Kidney (tissue), 14 donors: ENCODE data around the gene GARIN1A. TPM values are rescaled to one million over a fixed set of nuclear protein-coding genes. Genes with fewer than 3 reads are reported as not detected.

Experiments used
- DNase-seq, 5 donors: peaks; one replicate each; pipeline ENCODE4 v3.0.0-alpha.2; 2013 to 2020
- FAIRE-seq: peaks from 2 replicates; lab custom pipeline; 2012; peaks lifted over from hg19 to GRCh38; lab: Jason Lieb, UNC
- H3K27ac ChIP-seq, 2 donors: one replicate each; pipeline ENCODE4 v1.7.0; 2013; ENCODE audit warnings: low read depth in 2 of 2, low read length in 2 of 2, inconsistent platforms in 1 of 2
- H3K27me3 ChIP-seq: one replicate; pipeline ENCODE4 v1.7.1; 2013; ENCODE audit warnings: low read length, inconsistent platforms; ENCODE audit not compliant: control insufficient read depth, insufficient read depth
- H3K36me3 ChIP-seq, 3 donors: one replicate each; pipeline versions ENCODE4 v1.7.0 to v1.7.1; 2013; ENCODE audit warnings: low read length in 3 of 3, control low read depth in 1 of 3, inconsistent platforms in 1 of 3; ENCODE audit not compliant: insufficient read depth in 3 of 3, control insufficient read depth in 2 of 3
- H3K4me1 ChIP-seq, 3 donors: one replicate each; pipeline versions ENCODE4 v1.7.0 to v1.7.1; 2013; ENCODE audit warnings: low read length in 3 of 3, inconsistent platforms in 1 of 3, low read depth in 1 of 3; ENCODE audit not compliant: control insufficient read depth in 2 of 3, insufficient read depth in 2 of 3
- H3K4me3 ChIP-seq, 3 donors: one replicate each; pipeline versions ENCODE4 v1.7.0 to v1.8.1; 2013; ENCODE audit warnings: low read length in 3 of 3, control low read depth in 1 of 3, inconsistent platforms in 1 of 3
- H3K9ac ChIP-seq, 3 donors: one replicate each; pipeline versions ENCODE4 v1.7.0 to v1.7.1; 2013; ENCODE audit warnings: low read length in 3 of 3, control low read depth in 1 of 3, inconsistent platforms in 1 of 3
- H3K9me3 ChIP-seq, 3 donors: one replicate each; pipeline versions ENCODE4 v1.7.0 to v1.7.1; 2013; ENCODE audit warnings: low read length in 3 of 3, control low read depth in 1 of 3, inconsistent platforms in 1 of 3; ENCODE audit not compliant: control insufficient read depth in 2 of 3, insufficient read depth in 1 of 3
- intact Hi-C: fragments of 100-400 bp; cut with DNase I; formaldehyde crosslinking; loops from one replicate; pipeline ENCODE4 v1.11.1; 2022
- polyA plus RNA-seq: library from polyadenylated mRNA; stranded (reverse); fragments of 350-450 nt; fragmentation: Illumina TruSeq; extraction: RNeasy Lipid Tissue Mini Kit (QIAGEN cat#74804); gene quantifications from one replicate; pipeline ENCODE4 v1.2.3, GENCODE V29; 2014; ENCODE audit warnings: low read depth, low replicate concordance; ENCODE audit not compliant: insufficient read depth
- total RNA-seq: library from RNA; stranded (reverse); fragmentation: NEBNext Ultra II Directional; extraction: Animal tissue kit (Norgen Biotek cat#: 25700); gene quantifications from one replicate; pipeline ENCODE4 v1.2.1, GENCODE V29; 2021
- TF ChIP-seq, protein P1 (sequence below): IDR thresholded peaks from 3 replicates; pipeline ENCODE4 v1.5.1; 2012; ENCODE audit warnings: mild to moderate bottlenecking, moderate library complexity, borderline replicate concordance; ENCODE audit not compliant: insufficient read depth; ENCODE audit errors: extremely low read depth
- donor health status: control.
- donor health status: control.
- donor health status: control.
- donor health status: control.
- donor health status: control.
- donor health status: DM: yes; HTN: yes; CAD: no.
- donor health status: Normal renal cell carcinoma (clear cell type).

GARIN1A gene
- total and polyA plus RNA-seq, 2 donors from 2014 or later: 1.3 to 2.5 TPM

- no peaks in the 10 kb centered on the region for H3K4me1 ChIP-seq
- DNase-seq (peak; percentile 39 to 75 (median 45)), FAIRE-seq (no peak)
- no peak overlapping the region for H3K27ac ChIP-seq
- no peaks in the 10 kb centered on the region for H3K9me3 ChIP-seq
- peak overlapping the region in 2 of 3 donors; percentile 17 to 28 for H3K4me3 ChIP-seq
- peaks cover 8% of the 10 kb centered on the region for H3K27me3 ChIP-seq
- no peak overlapping the region for H3K9ac ChIP-seq
- TF ChIP-seq, protein P1, sequence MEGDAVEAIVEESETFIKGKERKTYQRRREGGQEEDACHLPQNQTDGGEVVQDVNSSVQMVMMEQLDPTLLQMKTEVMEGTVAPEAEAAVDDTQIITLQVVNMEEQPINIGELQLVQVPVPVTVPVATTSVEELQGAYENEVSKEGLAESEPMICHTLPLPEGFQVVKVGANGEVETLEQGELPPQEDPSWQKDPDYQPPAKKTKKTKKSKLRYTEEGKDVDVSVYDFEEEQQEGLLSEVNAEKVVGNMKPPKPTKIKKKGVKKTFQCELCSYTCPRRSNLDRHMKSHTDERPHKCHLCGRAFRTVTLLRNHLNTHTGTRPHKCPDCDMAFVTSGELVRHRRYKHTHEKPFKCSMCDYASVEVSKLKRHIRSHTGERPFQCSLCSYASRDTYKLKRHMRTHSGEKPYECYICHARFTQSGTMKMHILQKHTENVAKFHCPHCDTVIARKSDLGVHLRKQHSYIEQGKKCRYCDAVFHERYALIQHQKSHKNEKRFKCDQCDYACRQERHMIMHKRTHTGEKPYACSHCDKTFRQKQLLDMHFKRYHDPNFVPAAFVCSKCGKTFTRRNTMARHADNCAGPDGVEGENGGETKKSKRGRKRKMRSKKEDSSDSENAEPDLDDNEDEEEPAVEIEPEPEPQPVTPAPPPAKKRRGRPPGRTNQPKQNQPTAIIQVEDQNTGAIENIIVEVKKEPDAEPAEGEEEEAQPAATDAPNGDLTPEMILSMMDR: no peak
- intact Hi-C loops: no loop called here
- H3K36me3 ChIP-seq: no peaks in the 10 kb centered on the region
These were observed 25.3 kb downstream of the GARIN1A start for GRCh38 chr7:128697302-128697905.

- Histone ChIP-seq H3K4me1 (no peaks in the 10 kb centered on the region), H3K9me3 (no peaks in the 10 kb centered on the region), H3K9ac (no peak overlapping the region), H3K4me3 (no peak overlapping the region), H3K27ac (no peak overlapping the region), H3K27me3 (peaks cover 8% of the 10 kb centered on the region), H3K36me3 (no peaks in the 10 kb centered on the region)
- no peak for FAIRE-seq
- TF ChIP-seq, protein P1: no peak
- intact Hi-C loops: no loop called here
- no peak for DNase-seq
These were observed 27.2 kb downstream of the GARIN1A start for GRCh38 chr7:128699196-128699712.

GRCh38 chr7:128699895-128700294 is 27.8 kb downstream of the GARIN1A start:
- intact Hi-C loops: no loop called here
- no peaks in the 10 kb centered on the region for H3K36me3 ChIP-seq
- H3K27ac ChIP-seq: no peak overlapping the region
- no peaks in the 10 kb centered on the region for H3K4me1 ChIP-seq
- no peaks in the 10 kb centered on the region for H3K9me3 ChIP-seq
- no peak for DNase-seq
- TF ChIP-seq, protein P1: no peak
- peaks cover 8% of the 10 kb centered on the region for H3K27me3 ChIP-seq
- no peak overlapping the region for H3K4me3 ChIP-seq
- no peak for FAIRE-seq
- no peak overlapping the region for H3K9ac ChIP-seq
